SU-DHL-6 (cell line): ENCODE data around the gene FAM110A.

Experiments used
- CTCF ChIP-seq: fragments of 200-600 bp; sonication (generic); IDR thresholded peaks from one replicate; pipeline ENCODE4 v1.5.1; 2017; ENCODE audit warnings: antibody characterized with exemption, mild to moderate bottlenecking, low read length, moderate library complexity; ENCODE audit not compliant: insufficient read depth, poor library complexity, severe bottlenecking
- EZH2phosphoT487 ChIP-seq: fragments of 200-600 bp; sonication (generic), shearing (Covaris generic); conservative IDR thresholded peaks from 2 replicates; pipeline ENCODE4 v1.6.1; 2018; ENCODE audit warnings: mild to moderate bottlenecking, antibody characterized with exemption, low read length, moderate library complexity, mixed read lengths

GRCh38 chr20:878511-879307, 45.2 kb downstream of the FAM110A start:
- TF ChIP-seq EZH2phosphoT487, result no peak
- no peak for TF ChIP-seq CTCF
